Naive thymus-derived CD4-positive, alpha-beta T cell (primary cell): ENCODE measurements around the gene RTP5. TPM values are rescaled to one million over a fixed set of nuclear protein-coding genes. Genes with fewer than 3 reads are reported as not detected.
A peak's percentile ranks its signal among the peaks of the same experiment; 100 is the strongest.

Experiments
- ATAC-seq: fragments of 150-1000 bp; cut with Tn5 transposase; 2 replicates; pipeline ENCODE4 v1.10.0; 2021; ENCODE audit warnings: mild to moderate bottlenecking, moderate library complexity
- CTCF ChIA-PET: fragments of 350-600 bp; sonication (Branson Sonifier 250); formaldehyde crosslinking; loops from one replicate; lab custom pipeline; 2021; ENCODE audit warnings: antibody characterized with exemption; lab: Charles Lee
- POLR2A ChIA-PET: fragments of 350-600 bp; sonication (Branson Sonifier 250); formaldehyde crosslinking; loops from one replicate; lab custom pipeline; 2021; ENCODE audit warnings: antibody characterized with exemption, inconsistent platforms; lab: Charles Lee
- DNase-seq, 9 donors: peaks; one replicate each; pipeline versions ENCODE4 v3.0.0 to v3.0.0-alpha.2; 2020 to 2022; ENCODE audit warnings: mixed read lengths in 1 of 9
- H3K27ac ChIP-seq: one replicate; pipeline ENCODE4 v1.7.0; 2013; ENCODE audit warnings: mild to moderate bottlenecking, low read depth, low read length, moderate library complexity
- H3K27me3 ChIP-seq, 2 donors: one replicate each; pipeline ENCODE4 v1.7.0; 2013; ENCODE audit warnings: low read length in 2 of 2, mild to moderate bottlenecking in 2 of 2, moderate library complexity in 2 of 2; ENCODE audit not compliant: control insufficient read depth in 2 of 2, insufficient read depth in 2 of 2
- H3K36me3 ChIP-seq, 3 experiments: 1 replicate in 2 of 3; 2 replicates in 1 of 3; pipeline ENCODE4 v1.7.0; 2013; ENCODE audit warnings: low read length in 3 of 3, mild to moderate bottlenecking in 3 of 3, moderate library complexity in 1 of 3; ENCODE audit not compliant: insufficient read depth in 3 of 3, control insufficient read depth in 2 of 3
- H3K4me1 ChIP-seq, 2 donors: one replicate each; pipeline ENCODE4 v1.7.0; 2013; ENCODE audit warnings: low read length in 2 of 2, mild to moderate bottlenecking in 2 of 2, moderate library complexity in 1 of 2; ENCODE audit not compliant: control insufficient read depth in 2 of 2, insufficient read depth in 2 of 2
- H3K4me3 ChIP-seq: 2 replicates; pipeline ENCODE4 v1.7.0; 2013; ENCODE audit warnings: mild to moderate bottlenecking, low read length
- H3K9me3 ChIP-seq, 3 experiments: 1 replicate in 2 of 3; 2 replicates in 1 of 3; pipeline ENCODE4 v1.7.0; 2013; ENCODE audit warnings: low read length in 3 of 3; ENCODE audit not compliant: control insufficient read depth in 2 of 3
- H3K27ac Mint-ChIP-seq, 9 donors: one replicate each; pipeline ENCODE4 v1.8.0; 2020 to 2022; ENCODE audit warnings: mixed read lengths in 9 of 9, mild to moderate bottlenecking in 8 of 9, moderate library complexity in 5 of 9, inconsistent platforms in 2 of 9
- H3K27me3 Mint-ChIP-seq, 5 donors: one replicate each; pipeline ENCODE4 v1.8.0; 2021 to 2022; ENCODE audit warnings: mixed read lengths in 5 of 5, mild to moderate bottlenecking in 1 of 5
- H3K36me3 Mint-ChIP-seq, 5 donors: one replicate each; pipeline ENCODE4 v1.8.0; 2020 to 2022; ENCODE audit warnings: mixed read lengths in 5 of 5, mild to moderate bottlenecking in 3 of 5, inconsistent platforms in 1 of 5
- H3K4me1 Mint-ChIP-seq, 7 donors: one replicate each; pipeline ENCODE4 v1.8.0; 2020 to 2022; ENCODE audit warnings: mixed read lengths in 7 of 7, mild to moderate bottlenecking in 3 of 7, inconsistent platforms in 1 of 7
- H3K4me3 Mint-ChIP-seq, 10 donors: one replicate each; pipeline ENCODE4 v1.8.0; 2020 to 2022; ENCODE audit warnings: mild to moderate bottlenecking in 10 of 10, mixed read lengths in 10 of 10, moderate library complexity in 6 of 10, inconsistent platforms in 2 of 10
- H3K9me3 Mint-ChIP-seq, 11 donors: one replicate each; pipeline ENCODE4 v1.8.0; 2020 to 2022; ENCODE audit warnings: mixed read lengths in 11 of 11, mild to moderate bottlenecking in 4 of 11, inconsistent platforms in 1 of 11, moderate library complexity in 1 of 11
- intact Hi-C, 2 donors: fragments of 100-400 bp; cut with micrococcal nuclease; formaldehyde crosslinking; loops; one replicate each; pipeline ENCODE4 v1.15.1; 2023
- polyA plus RNA-seq, 2 donors: library from polyadenylated mRNA; unstranded; fragments of 300-500 nt; fragmentation: Illumina TruSeq; gene quantifications; one replicate each; pipeline ENCODE4 v1.2.3, GENCODE V29; 2021
- total RNA-seq, 6 experiments: library from RNA in 5 of 6; stranded (reverse) in 5 of 6; gene quantifications; 1 replicate in 5 of 6; 2 replicates in 1 of 6; pipeline ENCODE4 v1.2.3 and lab custom pipeline; 2021 to 2026

Gene RTP5
- total and polyA plus RNA-seq, 7 experiments from 2014 or later: 0.54 TPM; not detected in 6

GRCh38 chr2:241853651-241854341, 15.7 kb upstream of the RTP5 start:
- peaks cover 0 to 11% (median 5%) of the 10 kb centered on the region in 7 donors for H3K4me1 Mint-ChIP-seq
- Histone ChIP-seq H3K27me3 (no peaks in the 10 kb centered on the region), H3K4me1 (peaks cover 8% of the 10 kb centered on the region in 2 donors), H3K36me3 (no peaks in the 10 kb centered on the region), H3K4me3 (no peak overlapping the region), H3K9me3 (no peaks in the 10 kb centered on the region), H3K27ac (no peak overlapping the region)
- H3K4me3 Mint-ChIP-seq: no peak overlapping the region
- ATAC-seq: peak; percentile 58
- H3K27ac Mint-ChIP-seq: no peak overlapping the region
- intact Hi-C loops: no loop called here
- peak in 1 of 9 donors; percentile 7 for DNase-seq
- POLR2A ChIA-PET: no interaction called here
- CTCF ChIA-PET: no interaction called here
- H3K36me3 Mint-ChIP-seq: no peaks in the 10 kb centered on the region
- H3K27me3 Mint-ChIP-seq: no peaks in the 10 kb centered on the region
- H3K9me3 Mint-ChIP-seq: no peaks in the 10 kb centered on the region

GRCh38 chr2:241854342-241855244, 14.9 kb upstream of the RTP5 start:
- ChIA-PET POLR2A (no interaction called here), CTCF (interaction anchor here (1.3 kb wide), 1 partner anchor 10 kb away, joined by 3 read pairs; no protein-coding TSS in a partner anchor)
- Mint-ChIP-seq H3K9me3 (no peaks in the 10 kb centered on the region), H3K27me3 (no peaks in the 10 kb centered on the region), H3K27ac (no peak overlapping the region), H3K4me3 (no peak overlapping the region), H3K36me3 (no peaks in the 10 kb centered on the region), H3K4me1 (peaks cover 2 to 13% (median 8%) of the 10 kb centered on the region in 7 donors)
- Histone ChIP-seq H3K9me3 (no peaks in the 10 kb centered on the region), H3K27me3 (no peaks in the 10 kb centered on the region), H3K4me3 (no peak overlapping the region), H3K4me1 (peaks cover 14 to 15% of the 10 kb centered on the region in 2 donors), H3K36me3 (no peaks in the 10 kb centered on the region), H3K27ac (no peak overlapping the region)
- intact Hi-C loops: no loop called here
- ATAC-seq (no peak), DNase-seq (peak in 1 of 9 donors; percentile 1)

GRCh38 chr2:241855245-241855887, 14.2 kb upstream of the RTP5 start:
- H3K27ac ChIP-seq: no peak overlapping the region
- Mint-ChIP-seq H3K27ac (no peak overlapping the region), H3K4me3 (no peak overlapping the region), H3K36me3 (no peaks in the 10 kb centered on the region), H3K27me3 (no peaks in the 10 kb centered on the region), H3K9me3 (no peaks in the 10 kb centered on the region), H3K4me1 (peaks cover 6 to 18% (median 12%) of the 10 kb centered on the region in 7 donors)
- ATAC-seq: no peak
- no peaks in the 10 kb centered on the region for H3K27me3 ChIP-seq
- no peaks in the 10 kb centered on the region for H3K36me3 ChIP-seq
- H3K9me3 ChIP-seq: no peaks in the 10 kb centered on the region
- ChIA-PET CTCF (interaction anchor here (1.3 kb wide), 1 partner anchor 11 kb away, joined by 3 read pairs; no protein-coding TSS in a partner anchor), POLR2A (no interaction called here)
- H3K4me3 ChIP-seq: no peak overlapping the region
- no peak for DNase-seq
- intact Hi-C loops: no loop called here
- peaks cover 19 to 23% of the 10 kb centered on the region in 2 donors for H3K4me1 ChIP-seq

- H3K27ac ChIP-seq: no peak overlapping the region
- Mint-ChIP-seq H3K27ac (peak overlapping the region in 1 of 9 donors; percentile 9), H3K9me3 (no peaks in the 10 kb centered on the region), H3K4me3 (peak overlapping the region in 1 of 10 donors; percentile 41), H3K4me1 (peaks cover 6 to 22% (median 12%) of the 10 kb centered on the region in 7 donors), H3K36me3 (no peaks in the 10 kb centered on the region), H3K27me3 (peaks cover 0 to under 1% (median 0%) of the 10 kb centered on the region in 5 donors)
- no peaks in the 10 kb centered on the region for H3K36me3 ChIP-seq
- H3K27me3 ChIP-seq: peaks cover 0 to 3% of the 10 kb centered on the region in 2 donors
- CTCF ChIA-PET: interaction anchor here (1.3 kb wide), 1 partner anchor 12 kb away, joined by 3 read pairs; no protein-coding TSS in a partner anchor
- no peak overlapping the region for H3K4me3 ChIP-seq
- H3K4me1 ChIP-seq: peaks cover 23 to 25% of the 10 kb centered on the region in 2 donors
- ATAC-seq (no peak), DNase-seq (no peak)
- no peaks in the 10 kb centered on the region for H3K9me3 ChIP-seq
- POLR2A ChIA-PET: interaction anchor here (0.7 kb wide), 1 partner anchor 32 kb away, joined by 3 read pairs; no protein-coding TSS in a partner anchor
- intact Hi-C loops: no loop called here
Measured at GRCh38 chr2:241855888-241856422, 13.6 kb upstream of the RTP5 start.

GRCh38 chr2:241857041-241857541, 12.4 kb upstream of the RTP5 start:
- Histone ChIP-seq H3K4me1 (peaks cover 23 to 37% of the 10 kb centered on the region in 2 donors), H3K27ac (no peak overlapping the region), H3K4me3 (no peak overlapping the region), H3K9me3 (no peaks in the 10 kb centered on the region), H3K36me3 (no peaks in the 10 kb centered on the region), H3K27me3 (peaks cover 0 to 3% of the 10 kb centered on the region in 2 donors)
- no peaks in the 10 kb centered on the region for H3K9me3 Mint-ChIP-seq
- CTCF ChIA-PET: no interaction called here
- POLR2A ChIA-PET: no interaction called here
- DNase-seq (peak in 1 of 9 donors; percentile 6), ATAC-seq (no peak)
- intact Hi-C loops: no loop called here
- H3K4me3 Mint-ChIP-seq: peak overlapping the region in 1 of 10 donors; percentile 62
- peaks cover 6 to 33% (median 20%) of the 10 kb centered on the region in 7 donors for H3K4me1 Mint-ChIP-seq
- no peaks in the 10 kb centered on the region for H3K36me3 Mint-ChIP-seq
- H3K27me3 Mint-ChIP-seq: peaks cover 0 to 12% (median 10%) of the 10 kb centered on the region in 5 donors
- peak overlapping the region in 1 of 9 donors; percentile 46 for H3K27ac Mint-ChIP-seq
